ENCODE measurements around the gene LDLRAP1.

The LDLRAP1 gene

DNA sequence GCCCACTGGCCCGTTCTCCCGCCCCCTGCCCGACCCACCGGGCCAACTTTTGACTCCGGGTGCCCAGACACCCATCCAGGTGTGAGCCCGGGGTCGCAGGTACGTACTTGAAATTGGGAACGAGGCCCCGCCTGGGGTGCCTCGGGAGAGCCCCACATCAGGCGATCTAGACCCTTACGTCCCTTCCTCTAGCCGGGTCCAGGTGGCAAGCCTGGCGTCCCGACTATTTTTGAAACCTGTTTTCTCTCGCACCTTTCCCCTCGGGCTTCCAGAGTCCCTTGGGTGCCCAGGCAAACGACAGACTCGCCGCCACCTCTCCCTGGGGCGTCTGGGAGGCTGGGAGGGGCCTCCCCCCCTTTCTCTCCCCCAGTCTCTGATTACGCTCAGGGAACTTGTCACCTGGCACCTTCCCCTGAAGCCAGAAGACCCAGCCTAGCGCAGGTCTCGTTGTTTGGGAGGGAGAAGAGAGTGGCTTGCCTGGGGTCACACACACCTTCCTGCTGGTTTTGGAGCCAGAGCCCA is 898 bp downstream of the LDLRAP1 start:
- no peak for DNase-seq

DNA sequence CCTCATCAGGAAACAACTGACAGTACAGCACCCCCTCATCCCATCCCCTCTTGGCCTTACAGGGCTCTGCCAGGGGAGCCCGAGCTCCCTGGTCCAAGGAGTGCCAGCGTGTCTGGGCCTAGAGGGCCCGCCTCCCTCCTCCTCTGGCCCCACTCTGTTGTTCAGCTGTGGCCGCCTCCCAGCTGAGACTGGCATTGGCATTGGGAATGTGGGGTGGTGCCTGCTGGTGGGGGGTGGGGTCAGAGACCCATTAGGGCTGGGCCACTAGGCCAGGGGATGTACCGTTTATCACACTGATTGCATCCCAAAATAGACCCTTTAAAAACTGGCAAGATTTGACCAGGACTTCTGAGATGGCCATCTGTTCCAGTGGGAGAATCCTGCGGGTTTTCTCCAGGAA is 1.4 kb downstream of the LDLRAP1 start:
- no peak for DNase-seq

DNA sequence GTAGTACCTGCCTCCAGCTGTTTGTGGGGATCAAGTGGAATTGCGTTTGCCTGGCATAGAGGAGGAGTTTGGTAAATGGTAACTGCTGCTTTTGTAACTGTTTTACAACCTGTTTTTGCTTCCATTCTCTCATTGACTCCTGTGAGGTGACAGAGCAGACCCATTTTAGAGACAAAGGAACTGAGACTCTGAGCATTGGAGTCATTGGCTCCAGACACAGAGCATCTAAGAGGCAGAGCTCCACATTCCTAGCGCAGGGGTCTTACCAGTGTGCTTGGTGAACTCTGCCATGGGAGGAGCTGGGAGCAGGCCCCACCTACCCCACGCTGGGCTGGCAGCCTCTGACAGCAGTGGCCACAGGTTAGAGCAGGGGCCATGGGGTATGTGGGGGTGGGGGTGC is 2.4 kb downstream of the LDLRAP1 start:
- DNase-seq: no peak

DNA sequence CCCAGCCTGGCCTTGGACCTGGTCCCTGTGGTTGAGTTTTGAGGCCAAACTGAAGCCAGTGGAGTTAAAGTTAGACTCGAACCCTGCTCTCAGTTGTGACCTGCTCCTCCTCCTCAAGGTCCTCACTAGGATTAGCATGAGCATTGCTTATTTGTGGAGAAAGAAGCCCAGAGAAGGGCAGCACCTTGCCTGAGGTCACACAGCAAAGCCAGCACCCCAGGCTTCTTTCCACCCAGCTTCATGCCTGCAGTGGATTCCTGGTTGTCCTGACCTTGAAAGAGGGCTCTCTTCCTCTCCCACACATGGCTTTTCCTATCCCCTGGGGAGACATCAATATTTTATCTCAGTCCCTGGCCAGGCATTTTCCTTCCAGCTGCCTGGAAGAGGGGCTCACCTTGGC is 2.8 kb downstream of the LDLRAP1 start:
- DNase-seq: no peak

DNA sequence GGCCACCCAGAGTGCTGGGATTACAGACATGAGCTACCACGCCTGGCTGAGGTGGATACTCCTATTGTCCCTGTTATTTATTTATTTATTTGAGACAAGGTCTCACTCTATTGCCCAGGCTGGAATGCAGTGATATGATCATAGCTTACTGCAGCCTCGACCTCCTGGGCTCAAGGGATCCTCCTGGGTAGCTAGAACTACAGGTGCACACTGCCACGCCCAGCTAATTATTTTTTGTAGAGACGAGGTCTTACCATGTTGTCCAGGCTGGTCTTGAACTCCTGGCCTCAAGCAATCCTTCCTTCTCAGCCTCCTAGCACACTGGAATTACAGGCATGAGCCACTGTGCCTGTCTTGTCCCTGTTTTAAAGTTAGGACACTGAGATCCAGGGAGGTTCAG is 5.2 kb downstream of the LDLRAP1 start:
- no peak for DNase-seq

DNA sequence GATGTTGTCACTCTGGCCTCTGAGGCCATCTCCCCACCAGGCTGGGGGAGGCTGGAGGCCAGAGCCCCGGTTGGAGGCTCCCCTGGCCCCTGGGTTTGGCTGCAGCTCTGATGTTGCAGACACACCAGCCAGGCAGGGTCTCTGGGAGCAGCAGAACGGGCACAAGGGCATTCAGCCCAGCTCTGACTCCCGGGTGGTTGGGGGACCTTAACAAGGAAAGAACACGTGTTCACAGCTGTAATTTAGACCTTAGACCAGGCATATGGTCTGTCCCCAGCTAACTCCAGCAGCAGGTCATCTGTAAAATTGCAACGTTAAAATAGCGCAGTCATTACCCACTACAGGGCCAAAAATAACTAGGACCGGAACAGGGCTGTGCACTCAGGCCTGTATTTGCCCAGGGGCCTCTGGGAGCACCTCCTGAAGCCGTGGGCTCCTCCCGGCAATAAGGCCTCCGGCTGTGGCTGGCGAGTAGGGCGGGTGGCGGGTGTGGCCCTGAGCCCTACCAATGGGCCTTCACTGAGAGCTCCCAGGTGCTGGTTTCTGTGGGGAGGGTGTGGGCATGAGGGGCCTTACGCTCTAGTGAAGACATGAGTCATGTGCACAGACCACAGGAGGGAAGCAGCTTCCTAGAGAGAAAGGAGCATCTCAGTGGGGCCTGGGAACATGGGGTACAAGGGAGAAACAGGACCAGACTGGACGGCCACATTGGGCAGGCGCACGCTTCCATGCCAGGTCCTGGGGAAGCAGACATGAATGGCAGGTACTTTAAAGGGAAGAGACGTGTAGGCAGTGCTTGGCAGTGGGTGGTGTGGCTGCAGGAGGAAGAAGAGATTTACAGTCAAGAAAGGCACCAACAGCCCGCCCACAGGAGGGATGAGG is 6.1 kb downstream of the LDLRAP1 start:
- peak; percentile 67 to 77 for DNase-seq

DNA sequence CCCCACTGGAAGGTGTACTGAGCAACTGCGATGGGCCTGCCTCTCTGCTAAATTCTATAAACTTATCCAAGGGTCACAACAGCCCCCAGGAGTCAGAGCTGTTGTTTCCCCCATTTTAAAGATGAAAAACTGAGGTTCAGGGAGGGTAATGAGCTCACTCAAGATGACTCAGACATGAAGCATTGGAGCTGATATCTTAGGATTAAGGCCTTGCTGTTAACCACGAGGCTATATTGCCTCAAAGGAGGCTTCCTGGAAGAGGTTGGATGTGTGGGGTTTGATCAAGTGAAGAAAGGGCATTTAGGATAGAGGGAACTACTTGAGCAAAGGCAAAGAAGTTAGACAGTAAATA is 6.7 kb downstream of the LDLRAP1 start:
- no peak for DNase-seq

DNA sequence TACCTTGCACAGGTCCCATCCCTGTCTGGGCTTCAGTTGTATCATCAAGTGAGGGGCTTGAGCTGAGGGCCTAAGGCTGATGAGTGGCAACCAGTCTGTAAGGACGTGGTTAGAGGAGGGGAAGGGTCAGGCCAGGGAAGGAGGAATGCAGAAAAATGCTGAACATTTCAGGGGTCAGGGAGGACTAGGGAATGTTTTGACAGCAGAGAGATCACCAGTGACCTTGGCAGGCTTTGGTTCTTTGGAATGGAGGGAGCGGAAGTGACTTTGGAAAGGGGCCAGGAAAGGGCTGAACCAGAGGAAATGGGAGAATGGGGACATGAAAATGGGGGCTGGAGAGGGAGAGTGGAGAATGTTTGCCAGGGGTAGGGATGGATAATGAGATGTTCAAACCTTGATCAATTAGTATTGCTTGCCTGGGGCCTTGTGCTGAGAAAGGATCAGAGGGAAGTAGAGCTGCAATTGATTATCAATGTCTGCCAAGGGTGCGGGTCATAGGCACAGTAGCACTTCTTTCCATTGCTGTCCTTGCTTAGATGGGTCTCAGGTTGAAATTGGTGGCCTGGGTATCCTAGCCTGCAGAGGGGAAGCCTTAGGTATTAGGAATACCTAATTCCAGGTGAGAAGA is 7.4 kb downstream of the LDLRAP1 start:
- DNase-seq: no peak

DNA sequence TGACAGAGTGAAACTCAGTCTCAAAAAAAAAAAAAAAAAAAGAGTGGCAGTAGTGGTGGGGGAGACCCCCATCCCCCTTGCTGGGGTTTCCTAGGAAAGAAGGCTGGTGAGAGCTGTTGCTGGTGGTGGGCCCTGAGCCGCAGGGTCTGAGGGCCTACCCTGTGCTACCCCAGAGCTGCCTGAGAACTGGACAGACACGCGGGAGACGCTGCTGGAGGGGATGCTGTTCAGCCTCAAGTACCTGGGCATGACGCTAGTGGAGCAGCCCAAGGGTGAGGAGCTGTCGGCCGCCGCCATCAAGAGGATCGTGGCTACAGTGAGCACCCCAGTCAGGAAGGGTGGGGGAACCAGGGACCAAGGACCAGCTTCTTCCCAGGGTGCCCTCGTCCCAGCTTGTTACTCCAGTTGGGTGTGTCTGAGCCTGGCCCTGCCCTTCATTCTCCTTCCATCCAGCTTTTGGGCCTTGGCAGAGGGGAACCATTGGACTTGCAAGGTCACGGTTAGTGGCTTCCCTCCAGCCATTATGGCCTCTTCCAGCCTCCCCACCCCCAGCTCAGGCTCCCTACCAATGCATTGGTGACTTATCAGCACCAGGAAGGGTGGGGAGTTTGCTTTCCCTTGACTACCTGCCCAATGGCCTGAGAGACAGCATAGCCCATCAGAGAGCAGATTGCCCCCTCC is 10.5 kb downstream of the LDLRAP1 start:
- no peak for DNase-seq

DNA sequence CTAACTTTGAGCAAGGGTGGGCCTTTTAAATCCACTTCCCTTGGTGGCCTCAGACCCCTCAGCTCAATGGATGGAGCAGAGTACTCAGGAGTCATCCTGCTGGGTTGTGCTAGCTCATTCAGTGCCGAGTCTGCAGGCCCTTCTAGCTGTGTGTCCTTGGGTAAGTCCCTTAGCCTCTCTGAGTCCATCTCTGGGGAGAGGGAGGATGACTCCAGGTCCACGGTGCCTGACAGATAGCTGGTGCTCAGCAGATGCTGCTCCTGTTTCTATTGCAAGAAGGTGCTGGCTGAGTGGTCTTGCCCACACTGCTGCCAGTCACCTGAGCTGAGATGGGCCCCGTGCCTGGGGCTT is 11.0 kb downstream of the LDLRAP1 start:
- DNase-seq: no peak

DNA sequence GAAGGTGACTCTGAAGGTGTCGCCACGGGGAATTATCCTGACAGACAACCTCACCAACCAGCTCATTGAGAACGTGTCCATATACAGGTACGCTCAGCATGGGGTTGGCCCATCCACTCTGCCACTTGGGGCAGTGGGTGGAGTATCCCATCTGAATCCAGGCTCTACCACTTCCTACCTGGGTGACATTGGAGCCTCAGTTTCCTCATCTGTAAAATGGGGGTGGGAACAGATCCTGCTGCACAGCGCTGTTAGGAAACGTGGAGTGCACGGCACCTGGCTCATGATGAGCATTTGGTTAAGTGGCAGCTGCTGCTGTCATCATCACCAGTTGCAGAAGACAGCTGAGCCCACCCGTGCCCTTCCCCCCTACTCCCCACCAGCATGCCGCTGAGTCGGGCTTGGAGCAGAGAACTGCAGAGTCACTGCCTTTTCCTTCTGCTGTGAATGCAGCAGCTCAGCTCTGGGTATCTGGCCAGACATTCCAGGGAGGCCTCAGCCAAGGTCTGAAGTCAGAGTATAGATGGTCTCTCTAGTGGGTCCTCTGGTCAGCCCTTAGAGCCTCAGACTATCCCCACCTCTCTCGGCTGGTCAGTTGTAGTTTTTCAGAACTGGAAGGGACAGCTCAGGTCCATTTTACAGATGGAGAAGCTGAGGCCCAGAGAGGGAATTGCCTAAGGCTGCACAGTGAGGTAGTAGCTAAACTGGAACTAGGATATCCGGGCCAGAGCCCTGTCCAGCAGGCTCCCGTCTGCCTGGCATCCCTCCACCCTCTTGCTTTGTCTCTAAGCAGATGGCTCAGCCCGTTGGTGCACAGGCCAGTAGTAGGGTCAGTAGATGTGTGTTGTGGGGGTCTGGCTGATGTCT is 11.7 kb downstream of the LDLRAP1 start:
- no peak for DNase-seq

DNA sequence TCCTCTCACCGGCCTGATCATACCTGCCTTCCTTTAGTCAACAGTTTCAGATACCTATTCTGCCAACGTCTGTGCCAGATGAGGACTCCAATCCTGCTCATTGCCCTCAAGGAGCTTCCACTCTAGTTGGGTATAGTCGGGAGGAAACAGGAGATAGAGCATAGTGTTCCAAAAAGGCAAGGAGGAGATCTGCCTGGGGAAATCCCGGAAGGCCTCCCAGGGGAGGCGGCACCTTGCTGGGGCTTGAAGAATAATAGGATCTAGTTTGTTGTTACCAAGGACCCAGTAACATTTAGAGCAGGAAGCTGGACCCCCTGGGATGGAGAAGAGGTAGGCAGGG is 12.3 kb downstream of the LDLRAP1 start:
- DNase-seq: no peak

DNA sequence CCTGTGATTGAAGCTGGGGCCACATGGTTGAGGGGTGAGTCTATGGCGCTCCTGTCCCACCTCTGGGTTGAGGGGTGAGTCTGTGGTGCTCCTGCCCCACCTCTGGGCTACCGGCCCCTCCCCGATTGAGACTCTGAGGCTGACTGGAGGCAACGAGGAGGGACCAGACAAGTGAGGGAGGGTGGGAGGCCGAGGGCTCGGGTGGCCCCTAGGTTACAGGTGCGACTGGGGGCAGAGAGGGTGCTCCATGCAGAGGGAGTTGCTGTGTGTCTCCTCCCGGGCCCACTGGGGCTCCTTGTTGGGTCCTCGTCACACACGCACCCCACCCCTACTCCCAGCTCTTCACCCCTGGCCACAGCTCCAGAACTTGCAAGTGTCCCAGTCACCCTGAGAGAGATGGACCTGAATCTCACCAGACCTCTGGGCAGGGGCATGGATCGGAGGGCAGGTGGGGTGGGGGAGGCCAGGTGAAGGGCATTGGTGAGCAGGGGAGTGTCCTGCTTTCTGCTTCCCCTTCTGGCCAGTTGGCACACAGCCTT is 12.8 kb downstream of the LDLRAP1 start:
- no peak for DNase-seq

DNA sequence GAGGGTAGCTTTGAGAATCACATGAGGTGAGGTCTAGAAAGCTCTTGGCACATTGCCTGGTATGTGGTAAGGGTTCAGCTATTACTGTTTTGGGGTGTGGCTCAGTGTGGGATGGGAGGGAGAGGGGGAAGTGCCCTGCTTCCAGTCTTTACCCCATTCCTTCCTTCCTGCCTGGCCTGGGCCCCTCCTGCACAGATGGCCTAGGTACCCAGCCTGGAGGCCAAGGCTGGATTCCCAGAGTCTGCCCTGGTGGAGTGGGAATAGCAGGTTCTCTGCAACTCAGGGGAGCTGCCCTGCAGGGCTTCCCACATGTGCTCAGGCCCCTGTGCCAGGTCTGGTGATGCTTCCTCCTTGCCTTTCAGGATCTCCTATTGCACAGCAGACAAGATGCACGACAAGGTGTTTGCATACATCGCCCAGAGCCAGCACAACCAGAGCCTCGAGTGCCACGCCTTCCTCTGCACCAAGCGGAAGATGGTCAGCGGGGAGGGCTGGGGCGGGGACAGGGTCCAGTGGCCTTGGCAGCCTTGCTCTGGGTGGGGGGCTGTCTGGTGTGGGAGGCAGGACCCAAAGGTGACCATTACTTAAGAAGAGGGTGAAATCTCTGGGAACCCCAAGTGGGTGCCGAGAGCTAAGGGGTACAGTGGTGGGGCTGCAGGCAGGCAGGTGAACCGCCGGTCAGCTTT is 13.5 kb downstream of the LDLRAP1 start:
- peak; percentile 32 to 35 for DNase-seq

DNA sequence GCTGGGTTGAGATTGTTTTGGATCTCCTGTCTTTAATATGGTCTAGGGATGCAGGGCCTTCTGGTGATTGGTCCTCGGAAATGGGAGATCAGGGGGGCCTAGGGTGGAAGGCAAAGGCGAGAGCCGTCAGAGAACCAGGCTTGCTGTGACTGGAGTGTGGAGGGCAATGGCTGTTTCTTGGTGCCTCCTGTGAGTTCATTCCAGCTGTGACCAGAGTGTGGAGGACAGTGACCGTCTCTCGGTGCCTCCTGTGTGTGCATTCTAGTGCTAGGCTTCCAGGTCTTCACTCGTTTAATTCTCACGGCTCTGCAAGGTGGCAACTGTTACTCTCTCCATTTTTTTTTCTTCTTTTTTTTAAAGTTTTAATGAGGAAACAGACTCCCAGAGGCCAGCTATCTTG is 14.1 kb downstream of the LDLRAP1 start:
- no peak for DNase-seq

DNA sequence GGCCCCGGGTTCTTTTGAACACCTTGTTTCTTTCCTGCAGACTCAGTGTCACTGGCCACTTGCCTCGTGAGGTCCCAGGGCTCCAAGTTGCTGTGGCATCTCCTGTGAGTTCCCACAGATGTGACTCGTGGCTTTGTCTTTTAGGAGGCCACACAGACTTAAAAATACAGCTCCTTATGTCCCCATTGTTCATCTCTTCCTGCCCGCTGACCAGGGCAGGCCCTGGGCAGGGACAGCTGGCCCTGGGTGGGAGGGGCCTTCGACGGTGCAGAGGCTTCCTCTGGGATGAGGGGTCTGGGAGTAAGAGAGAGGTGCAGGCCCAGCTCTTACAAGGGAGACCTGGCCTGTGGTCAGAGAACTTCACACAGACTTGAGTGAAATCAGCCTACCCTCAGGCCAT is 15.6 kb downstream of the LDLRAP1 start:
- DNase-seq: no peak

DNA sequence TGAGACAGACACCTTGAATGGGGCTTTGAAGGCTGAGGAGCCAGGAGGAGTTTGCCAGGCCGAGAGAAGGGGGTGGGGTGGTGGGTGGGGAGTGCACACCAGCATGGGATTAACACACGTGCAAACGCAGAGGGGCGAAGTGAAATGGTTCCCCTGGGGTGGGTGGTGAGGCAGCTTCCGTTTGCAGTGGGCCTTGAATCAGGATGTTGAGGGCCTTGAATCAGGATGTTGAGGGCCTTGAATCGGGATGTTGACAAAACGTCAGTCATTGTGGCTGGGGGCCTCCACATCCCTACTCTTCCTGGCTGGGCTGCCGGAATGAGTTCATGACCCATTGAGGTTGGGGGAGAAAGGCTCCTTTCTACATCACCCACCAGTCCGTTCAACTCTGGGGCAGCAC is 16.6 kb downstream of the LDLRAP1 start:
- no peak for DNase-seq

DNA sequence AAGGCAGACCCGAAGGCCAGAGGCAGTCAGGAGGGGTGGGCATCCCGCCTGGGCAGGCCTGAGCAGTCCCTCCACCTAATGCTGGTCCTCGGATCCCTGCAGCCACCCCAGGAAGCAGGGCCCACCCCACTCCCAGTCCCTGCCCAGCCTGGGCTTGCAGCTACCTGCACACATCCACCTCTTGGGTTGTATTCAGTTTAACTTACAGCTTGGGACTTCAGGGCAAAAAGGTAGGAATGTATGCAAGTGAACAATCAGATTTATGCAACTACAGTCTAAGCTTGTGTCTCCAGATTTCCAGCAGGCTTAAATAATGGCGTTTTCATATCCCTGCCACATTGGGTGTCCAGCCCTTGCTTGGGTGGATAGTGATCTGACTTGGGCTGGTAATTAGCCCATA is 17.4 kb downstream of the LDLRAP1 start:
- DNase-seq: no peak

DNA sequence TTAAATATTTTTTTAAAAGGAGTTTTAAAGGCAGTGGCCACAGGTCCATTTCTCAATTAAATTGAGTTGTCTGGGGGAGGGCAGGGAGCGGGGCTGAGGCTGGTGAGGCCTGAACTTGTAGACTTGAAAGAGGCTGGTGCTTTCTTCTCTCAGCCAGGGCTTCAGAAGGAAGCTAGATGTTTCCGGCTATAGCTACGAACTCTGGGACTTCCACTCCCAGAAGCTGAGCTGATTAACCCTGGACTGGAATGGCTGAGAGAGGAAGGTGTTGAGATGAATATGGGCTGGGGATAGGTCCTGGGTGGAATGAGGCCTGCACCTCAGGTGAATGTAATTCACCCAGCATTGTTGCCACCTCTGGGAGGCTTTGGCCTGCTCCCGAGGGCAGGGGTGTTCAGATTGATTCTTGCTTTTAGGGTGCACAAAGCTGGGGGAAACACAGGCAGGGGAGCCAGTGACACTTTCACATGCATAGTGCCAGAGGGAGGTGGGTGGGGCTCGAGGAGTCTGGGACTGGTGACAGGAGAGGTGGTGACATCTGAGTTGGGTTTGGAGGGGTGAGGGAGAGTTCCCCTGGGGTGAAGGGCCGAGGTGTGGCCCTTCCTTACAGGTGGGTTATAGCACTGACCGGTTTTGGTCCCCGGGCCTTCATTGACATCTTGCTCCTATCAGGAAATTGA is 18.2 kb downstream of the LDLRAP1 start:
- DNase-seq: no peak

DNA sequence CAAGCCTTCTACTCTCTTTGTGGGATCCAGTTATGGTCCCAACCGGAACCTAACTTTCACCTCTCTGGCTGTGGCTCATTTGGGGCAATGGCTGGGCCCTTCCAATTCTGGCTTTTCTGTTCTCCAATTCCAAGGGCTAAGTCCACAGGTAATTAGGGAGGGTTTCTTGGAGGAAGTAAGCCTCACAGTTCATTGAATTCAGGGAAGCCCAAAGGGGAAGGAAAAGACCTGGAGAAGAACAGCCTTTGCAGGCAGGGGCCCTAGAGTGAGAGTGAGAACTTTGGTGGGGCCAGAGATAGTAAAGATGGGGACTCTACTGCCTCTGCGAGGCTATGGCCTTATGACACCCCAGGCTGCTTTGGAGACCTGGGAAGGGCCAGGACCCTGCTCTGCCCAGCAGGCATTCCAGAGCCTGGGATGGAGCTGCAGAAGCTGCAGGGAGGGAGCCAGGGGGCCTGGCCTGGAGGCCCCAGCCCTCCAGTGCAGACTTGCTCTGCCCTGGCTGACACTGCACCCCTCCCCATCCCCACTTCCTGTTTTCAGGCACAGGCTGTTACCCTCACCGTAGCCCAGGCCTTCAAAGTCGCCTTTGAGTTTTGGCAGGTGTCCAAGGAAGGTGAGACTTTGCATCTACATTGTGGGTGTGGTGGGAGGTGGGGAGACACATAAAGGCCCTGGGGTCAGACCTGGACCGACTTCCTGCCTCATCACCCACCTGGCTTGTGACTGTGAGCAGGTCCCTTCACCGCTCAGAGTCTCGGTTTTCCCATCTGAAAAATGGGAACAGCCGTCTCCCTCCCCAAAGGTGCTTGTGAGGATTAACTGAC is 18.9 kb downstream of the LDLRAP1 start:
- peak; percentile 66 to 72 for DNase-seq

DNA sequence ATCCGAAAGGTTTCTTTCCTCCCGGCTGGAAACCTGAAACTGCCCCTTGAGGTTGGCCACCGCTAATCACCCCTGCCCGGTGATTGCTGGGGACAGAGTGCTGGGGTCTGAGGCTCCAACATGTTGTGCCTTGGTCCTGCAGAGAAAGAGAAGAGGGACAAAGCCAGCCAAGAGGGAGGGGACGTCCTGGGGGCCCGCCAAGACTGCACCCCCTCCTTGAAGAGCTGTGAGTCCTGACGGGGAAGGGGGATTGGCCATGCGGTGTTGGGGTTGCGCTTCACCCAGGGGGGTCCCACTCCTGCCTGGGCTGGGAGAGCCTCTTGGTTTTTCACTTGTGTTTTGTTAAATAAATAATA is 19.5 kb downstream of the LDLRAP1 start:
- DNase-seq: no peak
